Adrenal gland (tissue), 12 donors: ENCODE measurements around the gene FAM98C. TPM values are rescaled to one million over a fixed set of nuclear protein-coding genes. Genes with fewer than 3 reads are reported as not detected.

Experiments used
- DNase-seq, 7 donors: peaks; one replicate each; pipeline ENCODE4 v3.0.0-alpha.2; 2019 to 2020
- H3K27ac ChIP-seq, 5 donors: fragments of 200-600 bp; sonication (generic) in 4 of 5; 1 replicate in 3 of 5; 2 replicates in 2 of 5; pipeline versions ENCODE4 v1.5.1 to v1.8.0; 2016 to 2020; ENCODE audit warnings: mild to moderate bottlenecking in 1 of 5
- H3K27me3 ChIP-seq: fragments of 200-600 bp; 2 replicates; pipeline ENCODE4 v1.8.0; 2021
- H3K36me3 ChIP-seq, 2 donors: fragments of 200-600 bp; replicated peaks in 1 of 2; 1 replicate in 1 of 2; 2 replicates in 1 of 2; pipeline versions ENCODE4 v1.5.1 to v1.8.0; 2018 to 2022
- H3K4me1 ChIP-seq, 2 donors: fragments of 200-600 bp; replicated peaks in 1 of 2; 1 replicate in 1 of 2; 2 replicates in 1 of 2; pipeline versions ENCODE4 v1.5.1 to v1.8.0; 2018 to 2021
- H3K4me3 ChIP-seq, 4 donors: fragments of 200-600 bp; sonication (generic) in 3 of 4; one replicate each; pipeline ENCODE4 v1.5.1; 2016 to 2018
- H3K9me3 ChIP-seq, 3 donors: fragments of 200-600 bp; sonication (generic) in 1 of 3; replicated peaks in 1 of 3; 1 replicate in 2 of 3; 2 replicates in 1 of 3; pipeline versions ENCODE4 v1.5.1 to v1.8.0; 2016 to 2021
- POLR2A ChIP-seq, 2 donors: fragments of 450-650 bp; IDR thresholded peaks; one replicate each; pipeline ENCODE4 v1.6.1; 2017; ENCODE audit warnings: antibody characterized with exemption in 2 of 2, mild to moderate bottlenecking in 2 of 2, moderate library complexity in 1 of 2
- WGBS, 4 donors: extraction: QIAGEN DNeasy Blood & Tissue Kit in 2 of 4; methylation state at CpG; one replicate each; pipeline versions ENCODE4 v1.1.5 to v1.1.7; 2013 to 2017; 5-methylcytosine and 5-hydroxymethylcytosine counted together
- intact Hi-C, 2 donors: fragments of 100-400 bp; cut with DNase I; formaldehyde crosslinking; loops; one replicate each; pipeline versions ENCODE4 v1.14.1 to v1.15.0; 2022 to 2023
- polyA plus RNA-seq, 3 donors: library from polyadenylated mRNA; stranded (reverse); fragments of 200-250 nt in 2 of 3; fragments of 350-450 nt in 1 of 3; fragmentation: Illumina TruSeq in 1 of 3; extraction: RNeasy Lipid Tissue Mini Kit (QIAGEN cat#74804) in 1 of 3; gene quantifications; one replicate each; pipeline ENCODE4 v1.2.3, GENCODE V29; 2013 to 2014
- total RNA-seq, 9 donors: library from RNA; depleted of rRNA in 4 of 9; stranded (reverse); fragments of >200 nt in 4 of 9; fragments of 120-200 nt in 1 of 9; fragmentation: NEBNext Ultra II Directional in 1 of 9; extraction: Animal tissue kit (Norgen Biotek cat#: 25700) in 1 of 9; gene quantifications; one replicate each; pipeline versions ENCODE4 v1.1.0 to v1.2.4, GENCODE V29; 2013 to 2023
- TF ChIP-seq, protein P1 (sequence below), 6 experiments: fragments of 450-650 bp in 4 of 6; fragments of 200-600 bp in 2 of 6; sonication (generic) in 1 of 6; IDR thresholded peaks; 1 replicate in 5 of 6; 2 replicates in 1 of 6; pipeline versions ENCODE4 v1.5.1 to v1.8.0; 2016 to 2021; ENCODE audit warnings: antibody characterized with exemption in 6 of 6, mild to moderate bottlenecking in 2 of 6, moderate library complexity in 1 of 6
- donor health status: healthy with polysubstance abuse.
- donor health status: Bipolar disorder and iron deficiency.
- donor health status: DM: yes; HTN: yes; CAD: no.
- donor health status: DM: no; HTN: no; CAD: no.
- donor health status: DM: no; HTN: no; CAD: no.
- donor health status: DM: yes; HTN: yes; CAD: no.

FAM98C gene
- total and polyA plus RNA-seq, 12 donors, result 5.3 to 33.5 (median 17.0) TPM

DNA sequence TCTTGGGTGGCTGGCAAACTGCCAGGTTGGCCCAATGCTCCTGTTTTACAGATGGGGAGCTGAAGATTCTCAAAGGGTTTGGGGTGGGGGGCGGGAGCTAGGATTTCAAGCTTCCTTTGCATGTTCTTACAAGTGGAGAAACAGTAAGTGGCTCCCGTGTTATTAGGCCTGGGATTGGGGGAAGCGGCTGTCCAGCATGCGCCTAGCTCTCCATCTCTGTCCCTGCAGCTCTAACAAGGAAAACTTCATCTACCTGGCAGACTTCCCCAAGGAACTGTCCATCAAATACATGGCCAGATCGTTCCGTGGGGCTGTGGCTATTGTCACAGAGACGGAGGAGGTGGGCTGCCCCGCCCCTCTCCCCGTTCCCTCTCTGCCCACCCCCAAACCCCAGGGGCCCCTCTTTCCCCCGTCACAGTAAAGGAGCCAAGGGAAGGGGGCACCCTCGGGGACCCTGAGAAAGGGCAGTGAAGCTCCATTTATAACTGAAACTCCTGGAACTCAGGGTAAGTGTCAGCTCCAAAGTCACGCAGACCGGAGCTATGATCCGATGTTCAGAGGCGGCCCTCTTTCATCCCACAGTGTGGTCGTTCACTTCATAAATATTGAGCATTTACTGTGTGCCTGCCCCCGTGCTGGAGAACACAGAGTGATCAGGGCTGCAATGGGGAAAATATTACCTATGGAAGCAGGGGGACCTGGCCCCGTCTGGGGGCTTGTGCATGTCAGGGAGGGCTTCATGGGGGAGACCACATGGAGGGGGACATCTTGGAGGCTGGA is 43.5 kb upstream of the FAM98C start:
- H3K4me3 ChIP-seq, result no peak overlapping the region
- intact Hi-C loops, result no loop called here
- no peak overlapping the region for H3K27ac ChIP-seq
- 42 to 53% (median 48%) methylated on average over 14 to 18 of the region's 18 CpGs for WGBS, 4 donors
- TF ChIP-seq, protein P1, sequence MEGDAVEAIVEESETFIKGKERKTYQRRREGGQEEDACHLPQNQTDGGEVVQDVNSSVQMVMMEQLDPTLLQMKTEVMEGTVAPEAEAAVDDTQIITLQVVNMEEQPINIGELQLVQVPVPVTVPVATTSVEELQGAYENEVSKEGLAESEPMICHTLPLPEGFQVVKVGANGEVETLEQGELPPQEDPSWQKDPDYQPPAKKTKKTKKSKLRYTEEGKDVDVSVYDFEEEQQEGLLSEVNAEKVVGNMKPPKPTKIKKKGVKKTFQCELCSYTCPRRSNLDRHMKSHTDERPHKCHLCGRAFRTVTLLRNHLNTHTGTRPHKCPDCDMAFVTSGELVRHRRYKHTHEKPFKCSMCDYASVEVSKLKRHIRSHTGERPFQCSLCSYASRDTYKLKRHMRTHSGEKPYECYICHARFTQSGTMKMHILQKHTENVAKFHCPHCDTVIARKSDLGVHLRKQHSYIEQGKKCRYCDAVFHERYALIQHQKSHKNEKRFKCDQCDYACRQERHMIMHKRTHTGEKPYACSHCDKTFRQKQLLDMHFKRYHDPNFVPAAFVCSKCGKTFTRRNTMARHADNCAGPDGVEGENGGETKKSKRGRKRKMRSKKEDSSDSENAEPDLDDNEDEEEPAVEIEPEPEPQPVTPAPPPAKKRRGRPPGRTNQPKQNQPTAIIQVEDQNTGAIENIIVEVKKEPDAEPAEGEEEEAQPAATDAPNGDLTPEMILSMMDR (IDR thresholded peaks at IDR 0.05), result no peak
- no peak for TF ChIP-seq POLR2A (IDR thresholded peaks at IDR 0.05)
- no peaks in the 10 kb centered on the region for H3K9me3 ChIP-seq
- DNase-seq, result no peak
- H3K36me3 ChIP-seq, result no peaks in the 10 kb centered on the region
- H3K4me1 ChIP-seq, result peaks cover 0 to 16% of the 10 kb centered on the region in 2 donors
- H3K27me3 ChIP-seq, result peaks cover 3% of the 10 kb centered on the region

DNA sequence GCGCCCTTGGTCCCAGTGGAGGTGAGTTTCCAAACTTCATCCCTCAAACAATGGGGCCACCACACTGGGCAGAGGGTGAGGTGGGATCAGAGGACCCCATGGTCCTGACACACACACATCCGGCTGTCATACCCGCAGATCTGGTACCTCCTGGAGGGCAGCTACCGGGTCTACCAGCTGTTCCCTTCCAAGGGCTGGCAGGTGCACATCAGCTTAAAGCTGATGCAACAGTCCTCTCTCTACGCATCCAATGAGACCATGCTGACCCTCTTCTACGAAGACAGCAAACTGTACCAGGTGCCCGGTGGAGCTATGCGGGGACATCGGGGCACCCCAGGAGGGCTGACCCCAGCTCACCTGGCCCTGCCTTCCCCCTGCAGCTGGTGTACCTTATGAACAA is 42.5 kb upstream of the FAM98C start:
- WGBS, 4 donors, result 79 to 87% (median 81%) methylated on average over 7 to 9 of the region's 9 CpGs
- intact Hi-C loops, result no loop called here
- TF ChIP-seq POLR2A (IDR thresholded peaks at IDR 0.05), result no peak
- TF ChIP-seq, protein P1 (IDR thresholded peaks at IDR 0.05), result no peak
- H3K4me3 ChIP-seq, result no peak overlapping the region
- H3K4me1 ChIP-seq, result peaks cover 0 to 16% of the 10 kb centered on the region in 2 donors
- no peaks in the 10 kb centered on the region for H3K36me3 ChIP-seq
- no peak overlapping the region for H3K27ac ChIP-seq
- H3K27me3 ChIP-seq, result peaks cover 3% of the 10 kb centered on the region
- H3K9me3 ChIP-seq, result no peaks in the 10 kb centered on the region
- DNase-seq, result no peak

- DNase-seq, result no peak
- H3K9me3 ChIP-seq, result no peaks in the 10 kb centered on the region
- TF ChIP-seq POLR2A (IDR thresholded peaks at IDR 0.05), result no peak
- TF ChIP-seq, protein P1 (IDR thresholded peaks at IDR 0.05), result no peak
- intact Hi-C loops, result no loop called here
- H3K27ac ChIP-seq, result no peak overlapping the region
- H3K27me3 ChIP-seq, result peaks cover 3% of the 10 kb centered on the region
- H3K4me1 ChIP-seq, result peaks cover 0 to 16% of the 10 kb centered on the region in 2 donors
- H3K4me3 ChIP-seq, result peak overlapping the region in 2 of 4 donors; percentile 29 to 62
- H3K36me3 ChIP-seq, result no peaks in the 10 kb centered on the region
- 15 to 24% (median 17%) methylated on average over 21 to 23 of the region's 23 CpGs for WGBS, 4 donors
Measured at GRCh38 chr19:38360839-38361631, 41.9 kb upstream of the FAM98C start.

GRCh38 chr19:38361633-38362075 is 41.2 kb upstream of the FAM98C start:
- H3K4me3 ChIP-seq, result peak overlapping the region in 2 of 4 donors; percentile 29 to 62
- intact Hi-C loops, result no loop called here
- H3K27ac ChIP-seq, result peak overlapping the region in 1 of 5 donors; percentile 56
- no peaks in the 10 kb centered on the region for H3K36me3 ChIP-seq
- H3K9me3 ChIP-seq, result no peaks in the 10 kb centered on the region
- DNase-seq, result peak; percentile 65 to 80 (median 74)
- TF ChIP-seq, protein P1 (IDR thresholded peaks at IDR 0.05), result peak in 4 of 6 experiments; percentile 17 to 47 (median 33)
- TF ChIP-seq POLR2A (IDR thresholded peaks at IDR 0.05), result no peak
- H3K27me3 ChIP-seq, result peaks cover 3% of the 10 kb centered on the region
- WGBS, 4 donors, result 0 to 2% (median 0%) methylated on average over 6 to 37 of the region's 37 CpGs
- peaks cover 0 to 16% of the 10 kb centered on the region in 2 donors for H3K4me1 ChIP-seq
